ENCODE results near the gene KRTCAP2. TPM values are rescaled to one million over a fixed set of nuclear protein-coding genes. Genes with fewer than 3 reads are reported as not detected.
"Not testable (repeated sequence)": the region's sequence is repeated elsewhere in the genome, so short reads cannot be mapped to it uniquely, and the experiment has no call there.

The KRTCAP2 gene
- total RNA-seq, 1 donor from 2014 or later: 128 TPM

DNA sequence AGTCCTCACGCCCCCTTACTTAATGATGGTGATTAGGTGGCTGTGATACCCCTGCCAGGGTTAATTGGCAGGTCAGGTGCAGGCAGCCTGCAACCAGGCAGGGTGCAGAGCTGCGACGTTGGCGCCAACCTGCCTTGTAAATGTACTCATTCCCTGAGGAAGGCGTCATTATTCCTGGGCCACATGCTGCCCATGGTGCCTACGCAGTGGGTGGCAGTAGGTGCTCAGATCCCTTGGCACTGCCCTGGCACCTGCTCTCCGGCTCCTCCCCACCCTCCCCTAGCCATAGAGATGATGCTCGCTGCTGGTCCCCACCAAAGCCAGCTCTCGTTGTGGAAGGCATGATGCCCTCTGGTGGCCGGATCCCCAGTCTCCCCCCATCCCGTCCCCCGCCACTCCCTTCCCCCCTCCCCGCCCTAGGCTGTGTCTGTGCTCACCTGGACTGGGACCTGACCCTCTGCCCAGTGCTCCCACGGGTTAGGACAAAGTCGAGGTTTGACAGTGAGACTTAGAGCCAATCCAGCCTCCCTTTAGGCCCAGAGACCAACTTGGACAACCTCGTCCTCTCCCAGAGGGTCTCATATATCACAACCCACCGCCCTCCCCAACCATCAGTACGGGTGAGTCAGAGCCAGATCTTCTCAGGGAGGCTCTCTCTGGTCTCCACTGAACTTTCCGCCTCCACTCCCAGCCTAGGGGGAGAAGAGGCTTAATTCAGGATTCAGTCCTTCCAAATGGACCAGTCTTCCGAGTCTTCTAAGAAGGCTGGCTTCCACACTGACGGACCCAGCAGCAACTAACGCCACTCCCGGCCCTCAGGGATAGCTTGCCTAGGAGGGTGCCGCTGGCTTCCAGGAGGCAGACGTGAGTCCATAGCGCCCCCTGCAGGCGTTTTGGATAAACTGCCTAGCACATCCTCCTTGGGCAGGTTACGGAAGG lies 5.7 kb downstream of the KRTCAP2 start:
- peak; percentile 97 for DNase-seq

DNA sequence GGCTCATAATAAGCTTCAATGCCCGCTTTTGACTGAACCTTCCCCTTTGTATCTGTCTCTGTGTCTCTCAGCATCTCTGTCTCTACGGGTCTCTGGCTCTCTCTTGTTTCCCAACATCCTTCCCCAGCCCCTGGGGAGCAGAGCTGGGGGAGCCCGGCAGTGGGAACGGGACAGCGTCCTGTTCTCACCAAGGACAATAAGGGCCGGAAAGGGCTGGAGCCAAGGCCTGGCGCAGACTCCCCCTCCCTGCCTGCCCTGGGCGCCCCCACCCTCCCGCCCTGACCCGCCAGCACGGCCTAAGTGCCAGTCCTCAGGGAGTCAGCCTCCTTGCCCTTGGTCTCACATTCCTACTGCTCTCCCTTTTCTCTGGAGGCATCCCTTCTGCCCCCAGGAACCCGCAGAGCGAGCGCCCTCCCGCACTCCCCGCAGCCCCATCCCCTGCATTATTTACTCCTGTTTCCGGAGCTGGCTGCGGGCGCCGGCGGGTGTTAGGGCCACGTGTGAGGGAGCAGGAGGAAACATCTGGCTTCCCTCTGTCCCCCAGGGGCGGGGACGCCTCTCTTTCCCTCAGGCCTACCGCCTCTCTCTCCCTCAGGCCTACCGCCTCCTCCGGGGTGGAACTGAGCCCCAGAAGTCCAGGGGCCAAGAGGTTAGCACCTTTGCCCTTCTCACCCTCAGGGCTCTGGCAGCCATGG lies 6.5 kb downstream of the KRTCAP2 start:
- DNase-seq: peak; percentile 93

DNA sequence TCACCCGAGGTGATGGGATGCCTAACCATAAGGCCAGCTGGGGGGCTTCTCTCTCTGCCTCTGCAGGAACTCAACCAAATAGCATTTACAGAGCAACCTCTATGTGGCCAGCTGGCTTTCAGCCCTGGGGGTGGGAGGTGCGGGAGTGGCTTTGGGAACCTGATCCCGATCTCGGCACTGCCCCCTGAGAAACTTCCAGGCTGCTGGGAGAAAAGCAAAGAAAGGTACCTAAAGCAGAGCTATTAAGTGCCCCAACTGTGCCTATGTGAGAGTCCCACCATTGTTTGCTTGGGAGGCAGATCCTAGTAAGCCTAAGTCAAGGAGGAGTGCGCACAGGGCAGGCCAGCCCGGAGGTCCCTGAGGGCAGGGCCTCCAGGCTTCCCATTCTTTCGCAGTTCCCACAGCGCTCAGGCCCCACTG lies 7.0 kb downstream of the KRTCAP2 start:
- DNase-seq: no peak

DNA sequence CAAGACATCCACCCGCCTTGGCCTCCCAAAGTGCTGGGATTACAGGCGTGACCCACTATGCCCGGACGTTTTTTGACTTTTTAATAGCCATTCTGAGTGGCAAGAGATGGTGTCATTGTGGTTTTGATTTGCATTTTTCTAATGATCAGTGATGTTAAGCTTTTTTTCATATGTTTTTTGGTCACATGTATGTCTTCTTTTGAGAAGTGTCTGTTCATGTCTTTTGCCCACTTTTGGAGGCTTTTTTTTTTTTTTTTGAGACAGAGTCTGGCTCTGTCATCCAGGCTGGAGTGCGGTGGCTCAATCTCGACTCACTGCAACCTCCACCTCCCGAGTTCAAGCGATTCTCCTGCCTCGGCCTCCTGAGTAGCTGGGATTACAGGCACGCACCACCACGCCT lies 8.5 kb downstream of the KRTCAP2 start:
- not testable (repeated sequence) for DNase-seq

DNA sequence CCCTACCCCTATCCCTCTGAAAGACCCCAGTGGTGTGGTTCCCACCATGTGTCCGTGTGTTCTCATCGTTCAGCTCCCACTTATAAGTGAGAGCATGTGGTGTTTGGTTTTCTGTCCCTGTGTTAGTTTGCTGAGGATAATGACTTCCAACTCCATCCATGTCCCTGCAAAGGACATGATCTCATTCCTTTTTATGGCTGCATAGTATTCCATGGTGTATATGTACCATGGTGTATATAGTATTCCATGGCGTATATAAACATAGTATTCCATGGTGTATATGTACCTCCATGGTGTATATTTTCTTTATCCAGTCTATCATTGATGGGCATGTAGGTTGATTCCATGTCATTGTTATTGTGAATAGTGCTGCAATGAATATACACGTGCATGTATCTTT lies 9.3 kb downstream of the KRTCAP2 start:
- DNase-seq: not testable (repeated sequence)

DNA sequence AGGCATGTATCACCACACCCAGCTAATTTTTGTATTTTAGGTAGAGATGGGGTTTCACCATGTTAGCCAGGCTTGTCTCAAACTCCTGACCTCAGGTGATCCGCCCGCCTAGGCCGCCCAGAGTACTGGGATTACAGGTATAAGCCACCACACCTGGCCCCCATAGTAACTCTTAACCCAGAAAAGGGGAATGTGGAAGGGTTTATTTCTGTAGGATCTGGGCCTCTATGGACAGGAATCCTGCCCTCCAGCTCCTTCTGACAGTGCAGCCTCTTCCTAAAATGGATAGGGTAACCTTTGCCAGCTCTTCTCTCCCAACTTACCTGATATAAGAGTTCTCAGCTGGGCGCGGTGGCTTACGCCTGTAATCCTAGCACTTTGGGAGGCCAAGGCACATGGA lies 10.5 kb downstream of the KRTCAP2 start:
- DNase-seq: not testable (repeated sequence)

DNA sequence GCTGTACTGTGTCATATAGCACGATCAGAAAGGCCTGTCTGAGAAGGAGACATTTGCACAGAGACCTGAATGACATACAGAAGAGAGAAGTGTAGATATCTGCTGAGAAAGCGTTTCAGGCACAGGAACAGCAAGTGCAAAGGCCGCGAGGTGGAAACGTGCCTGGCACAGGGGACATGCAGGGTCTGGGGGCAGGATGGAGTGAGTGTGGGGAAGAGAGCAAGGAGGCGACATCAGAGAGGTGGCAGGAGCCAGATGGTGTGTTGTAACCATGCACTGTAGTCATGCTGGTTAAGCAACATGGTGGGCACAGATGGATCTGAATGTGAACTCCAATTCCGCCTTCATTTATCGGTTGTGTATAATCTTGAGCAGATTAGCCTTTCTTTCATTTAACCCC lies 13.0 kb downstream of the KRTCAP2 start:
- DNase-seq: no peak

DNA sequence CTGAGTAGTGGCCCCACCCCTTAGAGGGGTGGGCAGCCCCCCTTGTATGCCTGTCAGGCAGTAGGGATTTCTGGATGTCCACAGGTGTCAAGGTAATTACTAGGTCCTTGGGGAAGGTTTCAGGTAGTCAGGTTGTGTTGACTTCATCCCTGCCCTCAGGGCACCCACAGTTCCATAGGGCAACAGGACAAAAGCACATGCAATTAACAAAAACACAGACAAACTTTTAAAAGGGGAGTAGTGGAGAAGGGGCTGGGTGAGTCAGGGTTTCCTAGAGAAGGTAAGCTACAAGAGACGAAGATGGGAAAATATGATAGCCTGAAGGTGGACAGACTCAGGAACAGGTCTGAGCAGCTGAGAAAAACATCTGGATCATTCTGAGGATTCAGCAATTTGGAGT lies 14.1 kb downstream of the KRTCAP2 start:
- DNase-seq: no peak

DNA sequence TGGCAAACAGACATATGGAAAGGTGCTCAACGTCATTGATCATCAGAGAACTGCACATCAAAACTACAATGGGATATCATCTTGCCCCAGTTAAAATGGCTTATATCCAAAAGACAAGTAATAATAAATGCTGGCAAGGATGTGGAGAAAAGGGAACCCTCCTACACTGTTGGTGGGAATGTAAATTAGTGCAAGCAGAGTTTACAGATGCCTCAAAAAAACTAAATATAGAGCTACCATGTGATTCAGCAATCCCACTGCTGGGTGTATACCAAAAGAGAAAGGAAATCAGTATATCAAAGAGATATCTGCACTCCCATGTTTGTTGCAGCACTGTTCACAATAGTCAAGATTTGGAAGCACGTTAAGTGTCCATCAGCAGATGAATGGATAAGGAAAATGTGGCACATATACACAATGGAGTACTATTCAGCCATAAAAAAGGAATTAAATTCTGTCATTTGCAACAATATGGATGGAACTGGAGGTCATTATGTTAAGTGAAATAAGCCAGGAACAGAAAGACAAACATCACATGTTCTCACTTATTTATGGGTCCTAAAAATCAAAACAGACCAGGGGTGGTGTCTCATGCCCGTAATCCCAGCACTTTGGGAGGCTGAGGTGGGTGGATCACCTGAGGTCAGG lies 17.0 kb downstream of the KRTCAP2 start:
- not testable (repeated sequence) for DNase-seq

DNA sequence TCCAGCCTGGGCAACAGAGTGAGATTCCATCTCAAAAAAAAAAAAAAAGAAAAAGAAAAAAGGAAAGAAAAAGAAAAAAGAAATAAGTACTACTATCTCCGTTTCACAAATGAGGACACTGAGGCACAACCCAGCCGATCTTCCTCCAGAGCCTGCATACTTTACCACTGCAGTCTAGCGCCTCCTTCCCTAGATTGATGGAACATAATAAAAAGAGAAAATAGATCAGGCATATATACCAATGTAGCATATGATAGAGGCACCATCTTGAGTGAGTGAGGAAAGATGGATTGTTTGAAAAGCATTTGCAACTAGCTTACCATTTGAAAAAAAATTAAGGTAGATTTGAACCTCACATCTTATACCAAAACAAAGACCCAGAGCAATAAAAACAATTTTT lies 27.6 kb downstream of the KRTCAP2 start:
- no peak for DNase-seq

DNA sequence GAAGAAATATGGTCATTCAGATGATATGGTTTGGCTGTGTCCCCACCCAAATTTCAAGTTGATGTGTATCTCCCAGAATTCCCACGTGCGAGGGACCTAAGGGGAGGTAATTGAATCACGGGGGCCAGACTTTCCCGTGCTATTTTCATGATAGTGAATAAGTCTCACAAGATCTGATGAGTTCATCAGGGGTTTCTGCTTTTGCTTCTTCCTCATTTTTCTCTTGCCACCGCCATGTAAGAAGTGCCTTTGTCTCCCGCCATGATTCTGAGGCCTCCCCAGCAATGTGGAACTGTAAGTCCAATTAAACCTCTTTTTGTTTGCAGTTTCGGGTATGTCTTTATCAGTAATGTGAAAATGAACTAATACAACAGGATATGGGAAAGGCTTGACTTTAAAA lies 31.4 kb downstream of the KRTCAP2 start:
- DNase-seq: no peak

DNA sequence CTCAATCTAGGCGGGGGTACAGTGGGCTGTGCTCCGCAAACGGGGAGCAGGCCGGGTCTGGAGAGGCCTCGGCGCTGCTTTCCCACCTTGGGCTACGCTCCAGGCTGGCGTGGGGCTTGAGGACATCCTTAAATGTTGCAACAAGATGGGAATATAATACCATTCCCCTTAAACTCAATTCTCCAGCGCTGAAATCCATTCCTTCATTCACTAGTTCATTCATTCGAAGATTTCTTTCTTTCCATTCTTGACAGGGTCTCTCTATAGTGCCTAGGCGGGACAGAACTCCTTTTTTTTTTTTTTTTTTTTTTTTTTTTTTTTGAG lies 32.5 kb downstream of the KRTCAP2 start:
- DNase-seq: no peak

DNA sequence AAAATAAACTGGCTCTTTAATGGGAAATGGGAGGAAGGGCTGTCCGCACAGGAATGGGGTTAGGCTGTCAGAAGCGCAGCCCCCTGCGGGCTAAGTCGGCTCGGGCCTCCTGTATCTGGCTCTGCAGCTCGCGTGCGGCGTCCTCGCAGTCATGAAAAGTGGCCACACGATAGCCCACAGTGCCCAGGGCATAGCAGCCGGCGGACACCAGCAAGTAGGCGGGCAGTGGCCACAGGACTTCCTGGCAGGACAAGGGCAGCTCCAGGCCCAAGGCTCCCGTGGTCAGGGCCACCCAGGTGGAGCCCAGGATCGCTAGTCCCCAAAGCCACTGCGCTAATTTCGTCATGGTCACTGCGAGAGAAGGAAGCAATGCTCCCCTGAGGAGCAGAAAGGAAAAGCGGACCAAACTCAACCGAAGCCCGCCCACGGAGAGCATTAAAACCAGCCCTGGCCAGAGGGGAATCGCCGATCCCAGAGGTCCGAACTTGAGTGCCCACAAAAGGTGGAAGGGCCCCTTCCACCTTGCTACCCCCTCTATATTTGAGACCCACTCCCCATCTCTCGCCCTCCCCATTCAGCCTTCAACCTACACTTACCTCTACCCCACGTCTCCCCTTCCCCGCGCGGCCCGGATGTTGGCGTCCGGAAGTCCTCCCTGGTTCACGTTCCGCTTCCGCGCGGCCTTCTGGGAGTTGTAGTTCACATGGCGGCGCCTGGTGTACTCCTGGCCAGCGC lies 33.0 kb downstream of the KRTCAP2 start, which contains the start of gene DPM3:
Gene DPM3 (minus strand): TSS at position 637 of the 735 bp plus-strand sequence. CDS start 291 bp downstream, at position 346.
- peak; percentile 89 for DNase-seq

DNA sequence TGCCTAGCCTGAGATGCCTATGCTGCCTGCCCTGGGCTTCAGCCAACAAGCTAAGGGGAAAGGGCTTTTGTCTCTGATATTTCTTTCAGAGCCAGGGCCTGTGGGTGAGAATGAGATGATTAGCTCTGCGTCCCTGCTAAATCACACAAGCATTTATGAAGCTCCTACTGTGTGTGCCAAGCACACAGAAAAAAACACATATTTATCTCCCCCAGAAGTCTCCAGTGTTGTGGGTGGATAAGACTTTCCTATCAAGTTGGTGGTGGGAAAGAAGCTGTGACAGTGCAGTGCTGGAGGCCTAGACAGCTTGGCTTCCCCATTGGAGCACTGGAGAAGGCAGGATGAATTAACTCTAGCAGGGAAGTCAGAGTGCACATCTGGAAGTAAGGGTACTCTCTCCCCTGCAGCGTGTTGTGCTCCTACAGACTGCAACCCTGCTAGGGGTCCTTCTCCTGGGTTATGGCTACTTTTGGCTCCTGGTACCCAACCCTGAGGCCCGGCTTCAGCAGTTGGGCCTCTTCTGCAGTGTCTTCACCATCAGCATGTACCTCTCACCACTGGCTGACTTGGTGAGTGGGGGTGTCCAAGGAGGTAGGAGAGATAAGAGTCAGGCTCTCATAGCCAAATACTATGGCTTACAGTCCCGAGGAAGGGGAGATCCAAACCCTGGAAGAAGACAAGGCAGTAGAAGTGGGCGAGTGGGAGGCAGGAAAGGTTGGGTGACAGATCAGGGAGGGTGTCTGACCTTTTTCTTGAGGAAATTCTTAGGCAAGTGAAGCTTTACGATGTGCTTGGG lies 35.8 kb downstream of the KRTCAP2 start:
- DNase-seq: no peak

DNA sequence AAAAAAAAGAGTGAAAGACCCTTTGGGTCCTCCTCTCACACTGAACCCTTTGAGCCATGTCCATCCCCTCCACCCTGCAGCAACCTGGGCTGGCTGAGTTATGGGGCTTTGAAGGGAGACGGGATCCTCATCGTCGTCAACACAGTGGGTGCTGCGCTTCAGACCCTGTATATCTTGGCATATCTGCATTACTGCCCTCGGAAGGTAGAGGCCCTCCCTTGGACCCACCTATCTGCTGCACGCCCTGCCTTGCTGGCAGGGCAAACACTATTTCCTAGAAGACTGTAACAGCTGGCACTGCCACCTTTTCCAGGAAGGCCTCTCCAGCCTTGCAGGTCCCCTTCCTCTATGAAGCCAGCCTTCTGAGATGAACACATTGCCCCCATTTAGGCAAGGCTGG lies 36.4 kb downstream of the KRTCAP2 start:
- DNase-seq: peak; percentile 8

DNA sequence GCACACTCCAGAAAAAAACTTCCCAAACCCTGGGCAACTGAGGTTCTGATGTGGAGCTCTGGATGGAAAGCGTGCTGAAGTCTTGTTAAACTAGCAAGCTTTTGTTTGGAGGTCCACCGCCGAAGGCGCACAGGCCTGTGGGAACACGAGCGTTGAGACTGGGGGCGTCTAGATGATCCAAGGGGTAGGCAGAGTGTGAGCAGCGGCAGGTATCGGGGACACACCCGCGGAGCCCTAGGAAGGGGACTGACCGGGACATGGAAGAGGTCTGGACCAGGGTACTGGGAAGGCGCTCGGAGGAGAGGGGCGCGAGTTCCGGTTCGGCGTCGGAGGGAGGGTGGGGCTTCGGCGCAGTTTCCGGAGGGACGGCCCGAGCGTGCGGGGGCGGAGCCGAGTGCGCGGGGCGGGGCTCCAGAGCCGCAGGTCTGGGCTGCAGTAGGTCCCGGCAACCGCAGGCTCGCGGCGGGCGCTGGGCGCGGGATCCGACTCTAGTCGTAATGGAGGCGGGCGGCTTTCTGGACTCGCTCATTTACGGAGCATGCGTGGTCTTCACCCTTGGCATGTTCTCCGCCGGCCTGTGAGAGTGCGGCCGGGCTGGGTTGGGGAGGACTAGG lies 37.6 kb downstream of the KRTCAP2 start, which contains the start of gene SLC50A1:
Gene SLC50A1 (plus strand): TSS at position 438 of the 614 bp plus-strand sequence. CDS start 60 bp downstream, at position 498.
- DNase-seq: peak; percentile 95

DNA sequence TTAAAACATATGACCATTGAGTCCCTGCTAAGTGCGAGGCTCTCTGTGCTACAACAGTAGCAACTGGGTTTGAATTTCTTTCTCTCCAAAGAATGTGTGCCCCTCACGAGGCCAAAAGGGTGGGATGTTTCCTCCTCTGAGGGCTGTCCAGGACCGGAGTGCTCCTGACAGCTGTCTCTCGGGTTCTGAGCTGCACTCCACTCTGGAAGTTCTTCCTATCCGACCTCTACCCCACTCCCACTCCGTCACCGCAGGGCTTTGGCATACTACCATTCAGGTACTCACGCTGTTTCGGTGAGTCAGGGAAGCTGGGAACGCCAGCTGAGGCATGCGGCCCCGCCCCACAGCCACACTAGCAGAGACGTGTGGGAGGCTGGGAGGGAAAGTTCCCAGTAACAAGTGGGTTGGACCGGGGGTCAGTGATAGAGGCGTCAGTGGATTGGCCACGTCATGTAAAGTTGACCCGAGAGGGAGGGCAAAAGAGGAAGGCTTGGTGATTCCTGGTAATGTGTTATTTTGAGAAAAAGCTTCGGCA lies 38.2 kb downstream of the KRTCAP2 start:
- DNase-seq: peak; percentile 97

DNA sequence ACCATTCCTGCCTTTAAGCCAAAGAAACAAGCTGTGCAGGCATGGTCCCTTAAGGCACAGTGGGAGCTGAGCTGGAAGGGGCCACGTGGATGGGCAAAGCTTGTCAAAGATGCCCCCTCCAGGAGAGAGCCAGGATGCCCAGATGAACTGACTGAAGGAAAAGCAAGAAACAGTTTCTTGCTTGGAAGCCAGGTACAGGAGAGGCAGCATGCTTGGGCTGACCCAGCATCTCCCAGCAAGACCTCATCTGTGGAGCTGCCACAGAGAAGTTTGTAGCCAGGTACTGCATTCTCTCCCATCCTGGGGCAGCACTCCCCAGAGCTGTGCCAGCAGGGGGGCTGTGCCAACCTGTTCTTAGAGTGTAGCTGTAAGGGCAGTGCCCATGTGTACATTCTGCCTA lies 38.8 kb downstream of the KRTCAP2 start:
- peak; percentile 18 for DNase-seq

DNA sequence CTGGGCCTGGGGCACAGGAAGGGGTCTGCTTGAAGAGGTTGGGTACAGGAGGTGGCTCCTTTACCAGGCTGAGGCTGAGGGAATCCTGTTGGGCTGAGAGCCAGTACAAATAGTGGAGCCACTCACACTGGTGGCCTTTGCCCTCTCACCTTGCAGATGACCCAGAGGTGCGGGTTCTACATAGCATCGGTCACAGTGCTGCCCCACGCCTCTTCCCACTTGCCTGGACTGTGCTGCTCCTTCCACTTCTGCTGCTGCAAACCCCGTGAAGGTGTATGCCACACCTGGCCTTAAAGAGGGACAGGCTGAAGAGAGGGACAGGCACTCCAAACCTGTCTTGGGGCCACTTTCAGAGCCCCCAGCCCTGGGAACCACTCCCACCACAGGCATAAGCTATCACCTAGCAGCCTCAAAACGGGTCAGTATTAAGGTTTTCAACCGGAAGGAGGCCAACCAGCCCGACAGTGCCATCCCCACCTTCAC lies 39.3 kb downstream of the KRTCAP2 start:
- DNase-seq: peak; percentile 7

DNA sequence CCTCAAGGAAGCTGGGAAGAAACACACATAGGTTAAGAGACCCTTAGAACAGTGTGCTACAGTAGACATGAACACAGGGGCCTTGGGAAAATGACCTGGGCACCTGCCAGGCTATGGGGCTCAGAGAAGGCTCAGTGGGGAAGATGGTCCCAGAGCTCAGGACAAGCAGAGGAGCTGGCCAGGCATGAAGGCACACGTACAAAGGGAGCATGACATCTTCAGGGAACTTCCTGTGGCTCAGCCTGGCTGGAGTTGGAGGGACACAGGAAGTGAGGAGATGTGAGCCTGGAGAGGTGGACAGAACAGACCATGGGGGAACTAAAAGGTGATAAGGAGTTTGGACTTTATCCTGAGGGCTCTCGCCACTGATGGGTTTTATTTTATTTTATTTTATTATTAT lies 41.2 kb downstream of the KRTCAP2 start:
- DNase-seq: peak; percentile 25

DNA sequence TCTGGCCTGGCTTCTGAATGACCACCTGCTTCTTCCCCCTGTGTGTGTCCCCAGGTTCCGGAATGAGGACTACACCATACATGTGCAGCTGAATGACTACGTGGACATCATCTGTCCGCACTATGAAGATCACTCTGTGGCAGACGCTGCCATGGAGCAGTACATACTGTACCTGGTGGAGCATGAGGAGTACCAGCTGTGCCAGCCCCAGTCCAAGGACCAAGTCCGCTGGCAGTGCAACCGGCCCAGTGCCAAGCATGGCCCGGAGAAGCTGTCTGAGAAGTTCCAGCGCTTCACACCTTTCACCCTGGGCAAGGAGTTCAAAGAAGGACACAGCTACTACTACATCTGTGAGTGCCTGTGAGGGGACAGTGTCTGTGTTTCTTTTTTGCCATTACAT lies 41.8 kb downstream of the KRTCAP2 start:
- peak; percentile 11 for DNase-seq
